Tibial nerve (tissue), 4 donors: ENCODE results near the gene KCTD5. TPM values are rescaled to one million over a fixed set of nuclear protein-coding genes. Genes with fewer than 3 reads are reported as not detected.

Experiments
- DNase-seq, 2 donors: peaks; one replicate each; pipeline ENCODE4 v3.0.0-alpha.2; 2019; ENCODE audit warnings: low spot score in 2 of 2
- H3K27ac ChIP-seq, 4 donors: fragments of 200-600 bp; sonication (generic) in 3 of 4; one replicate each; pipeline ENCODE4 v1.5.1; 2017 to 2019; ENCODE audit warnings: mild to moderate bottlenecking in 1 of 4
- H3K27me3 ChIP-seq, 2 donors: fragments of 200-600 bp; sonication (generic) in 1 of 2; one replicate each; pipeline versions ENCODE4 v1.5.1 to v1.6.0; 2017 to 2019
- H3K36me3 ChIP-seq, 3 donors: fragments of 200-600 bp; sonication (generic); one replicate each; pipeline ENCODE4 v1.5.1; 2018 to 2019
- H3K4me1 ChIP-seq, 4 donors: fragments of 200-600 bp; sonication (generic) in 3 of 4; one replicate each; pipeline ENCODE4 v1.5.1; 2017 to 2019
- H3K4me3 ChIP-seq, 4 donors: fragments of 200-600 bp; sonication (generic) in 3 of 4; one replicate each; pipeline ENCODE4 v1.5.1; 2017 to 2019; ENCODE audit warnings: mild to moderate bottlenecking in 1 of 4, moderate library complexity in 1 of 4
- H3K9me3 ChIP-seq, 4 donors: fragments of 200-600 bp; sonication (generic) in 3 of 4; one replicate each; pipeline ENCODE4 v1.5.1; 2017 to 2019
- CTCF ChIP-seq, 5 experiments: fragments of 200-600 bp in 3 of 5; fragments of 450-650 bp in 2 of 5; sonication (generic) in 3 of 5; IDR thresholded peaks; one replicate each; pipeline ENCODE4 v1.5.1; 2016 to 2019; ENCODE audit warnings: antibody characterized with exemption in 5 of 5, mild to moderate bottlenecking in 3 of 5, moderate library complexity in 2 of 5
- EP300 ChIP-seq, 2 donors: sonication (generic); formaldehyde crosslinking; IDR thresholded peaks; one replicate each; pipeline ENCODE4 v1.6.1; 2017; ENCODE audit warnings: antibody characterized with exemption in 2 of 2, mild to moderate bottlenecking in 1 of 2
- POLR2A ChIP-seq, 2 donors: fragments of 450-650 bp; IDR thresholded peaks; one replicate each; pipeline ENCODE4 v1.6.1; 2017; ENCODE audit warnings: antibody characterized with exemption in 2 of 2, mild to moderate bottlenecking in 2 of 2, moderate library complexity in 2 of 2
- WGBS, 2 donors: methylation state at CpG; one replicate each; pipeline ENCODE4 v1.1.5; 2018; 5-methylcytosine and 5-hydroxymethylcytosine counted together
- total RNA-seq, 4 donors: library from RNA; depleted of rRNA; stranded (reverse); fragments of >200 nt; gene quantifications; one replicate each; pipeline ENCODE4 v1.1.0, GENCODE V29; 2016

Gene KCTD5
- total RNA-seq, 4 donors from 2014 or later = 17.8 to 24.3 (median 21.2) TPM

DNA sequence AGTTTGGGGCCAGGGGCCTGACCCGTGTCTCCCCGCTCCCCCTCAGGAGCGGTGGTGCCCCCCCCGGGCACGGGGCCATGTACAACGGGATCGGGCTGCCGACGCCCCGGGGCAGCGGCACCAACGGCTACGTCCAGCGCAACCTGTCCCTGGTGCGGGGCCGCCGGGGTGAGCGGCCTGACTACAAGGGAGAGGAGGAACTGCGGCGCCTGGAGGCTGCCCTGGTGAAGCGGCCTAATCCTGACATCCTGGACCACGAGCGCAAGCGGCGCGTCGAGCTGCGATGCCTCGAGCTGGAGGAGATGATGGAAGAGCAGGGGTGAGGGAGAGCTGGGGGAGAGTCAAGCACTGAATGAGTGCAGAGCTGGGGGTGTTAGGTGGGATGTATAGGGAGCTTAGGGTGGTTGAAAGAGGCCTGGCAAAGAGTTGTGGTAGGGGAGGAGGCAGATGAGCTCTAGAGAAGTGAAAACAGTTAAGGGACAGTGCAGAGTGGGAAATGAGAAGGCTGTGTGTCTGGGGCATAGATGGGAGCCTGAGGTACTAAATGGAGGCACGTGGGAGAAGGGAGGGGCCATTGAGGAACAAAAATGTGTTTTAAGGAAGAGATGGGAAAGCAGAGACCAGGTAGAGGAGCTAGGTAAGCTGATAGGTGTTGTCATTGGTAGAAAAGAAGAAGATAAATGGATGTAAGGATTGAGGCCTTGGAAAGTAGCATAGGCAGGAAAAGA is 74.1 kb downstream of the KCTD5 start:
- WGBS, 2 donors = 84 to 91% methylated on average over 30 of the region's 30 CpGs
- Histone ChIP-seq H3K27me3 (no peaks in the 10 kb centered on the region), H3K36me3 (peaks cover 0 to 53% (median 8%) of the 10 kb centered on the region in 3 donors), H3K4me1 (peaks cover 0 to 71% (median 37%) of the 10 kb centered on the region in 4 donors), H3K27ac (peak overlapping the region in 2 of 4 donors; percentile 20 to 22), H3K4me3 (no peak overlapping the region), H3K9me3 (no peaks in the 10 kb centered on the region)
- DNase-seq = no peak
- TF ChIP-seq EP300 (IDR thresholded peaks at IDR 0.05) = no peak
- TF ChIP-seq POLR2A (IDR thresholded peaks at IDR 0.05) = no peak
- no peak for TF ChIP-seq CTCF (IDR thresholded peaks at IDR 0.05)

DNA sequence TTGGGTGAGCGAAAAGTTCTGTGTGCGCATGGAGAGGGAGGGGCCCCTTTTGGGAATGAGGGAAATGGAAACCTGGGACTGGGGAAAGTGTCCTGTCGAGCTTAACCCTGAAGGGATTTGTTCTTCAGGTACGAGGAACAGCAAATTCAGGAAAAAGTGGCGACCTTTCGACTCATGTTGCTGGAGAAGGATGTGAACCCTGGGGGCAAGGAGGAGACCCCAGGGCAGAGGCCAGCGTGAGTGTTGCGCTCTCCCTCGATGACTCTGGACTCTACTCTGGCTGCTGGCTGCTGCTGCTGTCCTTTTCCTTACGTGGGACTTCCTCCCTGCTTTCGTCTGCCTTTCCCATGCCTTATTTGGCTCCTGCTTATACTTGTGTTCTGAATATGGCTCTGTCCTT is 75.0 kb downstream of the KCTD5 start:
- no peaks in the 10 kb centered on the region for H3K9me3 ChIP-seq
- peaks cover 0 to 66% (median 34%) of the 10 kb centered on the region in 4 donors for H3K4me1 ChIP-seq
- no peak for TF ChIP-seq EP300 (IDR thresholded peaks at IDR 0.05)
- TF ChIP-seq CTCF (IDR thresholded peaks at IDR 0.05) = no peak
- TF ChIP-seq POLR2A (IDR thresholded peaks at IDR 0.05) = no peak
- no peaks in the 10 kb centered on the region for H3K27me3 ChIP-seq
- H3K27ac ChIP-seq = peak overlapping the region in 1 of 4 donors; percentile 16
- H3K4me3 ChIP-seq = no peak overlapping the region
- WGBS, 2 donors = 70 to 73% methylated on average over 11 of the region's 11 CpGs
- H3K36me3 ChIP-seq = peaks cover 3 to 62% (median 17%) of the 10 kb centered on the region in 3 donors
- DNase-seq = no peak

Other genes starting within 250 kb of the KCTD5 start
- 1 to 10 TPM in 3 of 4 donors, not detected in 1; 1.3 to 2.5 (median 1.8) TPM for gene TEDC2, start 222.4 kb upstream of the KCTD5 start, total RNA-seq
- under 1 TPM in 1 of 4 donors, not detected in 3; 0.39 TPM for gene NTN3, start 211.2 kb upstream of the KCTD5 start, total RNA-seq
- gene TBC1D24, start 207.4 kb upstream of the KCTD5 start, total RNA-seq = 10 to 100 TPM; 12.0 to 18.3 (median 16.3) TPM
- 10 to 100 TPM; 48.1 to 73.0 (median 61.1) TPM for gene ATP6V0C, start 168.6 kb upstream of the KCTD5 start, total RNA-seq
- gene AMDHD2, start 162.2 kb upstream of the KCTD5 start, total RNA-seq = 10 to 100 TPM; 40.4 to 64.5 (median 55.2) TPM
- gene CEMP1, start 151.1 kb upstream of the KCTD5 start, total RNA-seq = not detected
- 10 to 100 TPM; 28.6 to 41.7 (median 32.4) TPM for gene PDPK1, start 144.5 kb upstream of the KCTD5 start, total RNA-seq
- gene PRSS27, start 37.7 kb downstream of the KCTD5 start, total RNA-seq = 1 to 10 TPM; 1.3 to 4.2 (median 2.4) TPM
- 1,000 to 10,000 TPM in 1 of 4 donors, 100 to 1,000 TPM in 3; 843 to 1,374 (median 886) TPM for gene SRRM2, start 70.1 kb downstream of the KCTD5 start, total RNA-seq
- 100 to 1,000 TPM; 293 to 759 (median 513) TPM for gene ELOB, start 94.8 kb downstream of the KCTD5 start, total RNA-seq
- gene PRSS33, start 105.0 kb downstream of the KCTD5 start, total RNA-seq = not detected
- not detected for gene PRSS41, start 115.9 kb downstream of the KCTD5 start, total RNA-seq
- gene PRSS21, start 134.7 kb downstream of the KCTD5 start, total RNA-seq = not detected
- not detected for gene ZG16B, start 147.8 kb downstream of the KCTD5 start, total RNA-seq
- not detected for gene PRSS22, start 175.6 kb downstream of the KCTD5 start, total RNA-seq
- 10 to 100 TPM; 66.2 to 76.8 (median 72.8) TPM for gene FLYWCH2, start 200.7 kb downstream of the KCTD5 start, total RNA-seq
- 10 to 100 TPM; 65.1 to 74.9 (median 68.7) TPM for gene FLYWCH1, start 229.4 kb downstream of the KCTD5 start, total RNA-seq